Measurements from ENCODE around the gene APBA2. TPM values are rescaled to one million over a fixed set of nuclear protein-coding genes. Genes with fewer than 3 reads are reported as not detected.
A peak's percentile ranks its signal among the peaks of the same experiment; 100 is the strongest.

Gene APBA2
- total and polyA plus RNA-seq, 8 donors, result 0.45 to 13.3 (median 2.0) TPM; not detected in 1

GRCh38 chr15:28943611-28944230 is 57.9 kb downstream of the APBA2 start:
- TF ChIP-seq CTCF (IDR thresholded peaks at IDR 0.05) (no peak), POLR2A (IDR thresholded peaks at IDR 0.05) (no peak), EP300 (IDR thresholded peaks at IDR 0.05) (no peak), POLR2AphosphoS5 (IDR thresholded peaks at IDR 0.05) (no peak)
- no peaks in the 10 kb centered on the region for H3K27me3 ChIP-seq
- H3K4me3 ChIP-seq, result no peak overlapping the region
- H3K36me3 ChIP-seq, result no peaks in the 10 kb centered on the region
- intact Hi-C loops (cut with DNase I; ENCODE audit: low total_unique reads), result no loop called here
- DNase-seq, result peak in 1 of 2 donors; percentile 20
- no peak overlapping the region for H3K27ac ChIP-seq
- H3K9me3 ChIP-seq, result peaks cover 0 to 6% (median 0%) of the 10 kb centered on the region in 4 donors
- 77 to 86% (median 83%) methylated on average over 7 to 11 of the region's 11 CpGs for WGBS, 5 donors
- H3K4me1 ChIP-seq, result no peaks in the 10 kb centered on the region

GRCh38 chr15:28944286-28944685 is 58.5 kb downstream of the APBA2 start:
- no peaks in the 10 kb centered on the region for H3K27me3 ChIP-seq
- H3K4me3 ChIP-seq, result no peak overlapping the region
- peak in 1 of 2 donors; percentile 16 for DNase-seq
- peaks cover 0 to 6% (median 0%) of the 10 kb centered on the region in 4 donors for H3K9me3 ChIP-seq
- no peaks in the 10 kb centered on the region for H3K36me3 ChIP-seq
- H3K27ac ChIP-seq, result no peak overlapping the region
- H3K4me1 ChIP-seq, result no peaks in the 10 kb centered on the region
- WGBS, 5 donors, result 90 to 96% (median 96%) methylated on average over 16 of the region's 16 CpGs
- intact Hi-C loops (cut with DNase I; ENCODE audit: low total_unique reads), result no loop called here
- TF ChIP-seq CTCF (IDR thresholded peaks at IDR 0.05) (no peak), POLR2A (IDR thresholded peaks at IDR 0.05) (no peak), EP300 (IDR thresholded peaks at IDR 0.05) (no peak), POLR2AphosphoS5 (IDR thresholded peaks at IDR 0.05) (no peak)

- WGBS, 5 donors, result 83 to 91% (median 89%) methylated on average over 13 to 14 of the region's 14 CpGs
- no peaks in the 10 kb centered on the region for H3K36me3 ChIP-seq
- peak in 1 of 2 donors; percentile 10 for DNase-seq
- no peak overlapping the region for H3K27ac ChIP-seq
- H3K9me3 ChIP-seq, result peaks cover 0 to 6% (median 0%) of the 10 kb centered on the region in 4 donors
- H3K27me3 ChIP-seq, result no peaks in the 10 kb centered on the region
- TF ChIP-seq POLR2AphosphoS5 (IDR thresholded peaks at IDR 0.05) (no peak), POLR2A (IDR thresholded peaks at IDR 0.05) (no peak), EP300 (IDR thresholded peaks at IDR 0.05) (no peak), CTCF (IDR thresholded peaks at IDR 0.05) (no peak)
- H3K4me3 ChIP-seq, result no peak overlapping the region
- H3K4me1 ChIP-seq, result no peaks in the 10 kb centered on the region
- intact Hi-C loops (cut with DNase I; ENCODE audit: low total_unique reads), result no loop called here
These were observed 59.0 kb downstream of the APBA2 start for GRCh38 chr15:28944696-28945300.

GRCh38 chr15:28945626-28946230 is 60.0 kb downstream of the APBA2 start:
- peak in 1 of 2 donors; percentile 14 for DNase-seq
- Histone ChIP-seq H3K4me3 (no peak overlapping the region), H3K4me1 (no peaks in the 10 kb centered on the region), H3K27ac (no peak overlapping the region), H3K27me3 (no peaks in the 10 kb centered on the region), H3K36me3 (no peaks in the 10 kb centered on the region), H3K9me3 (peaks cover 0 to 6% (median 0%) of the 10 kb centered on the region in 4 donors)
- intact Hi-C loops (cut with DNase I; ENCODE audit: low total_unique reads), result no loop called here
- TF ChIP-seq POLR2A (IDR thresholded peaks at IDR 0.05) (no peak), EP300 (IDR thresholded peaks at IDR 0.05) (no peak), CTCF (IDR thresholded peaks at IDR 0.05) (no peak)
- WGBS, 5 donors, result 77 to 88% (median 87%) methylated on average over 13 of the region's 13 CpGs

Data from stomach (tissue), 9 donors.